ENCODE results near the gene RINL. TPM values are rescaled to one million over a fixed set of nuclear protein-coding genes. Genes with fewer than 3 reads are reported as not detected.

The RINL gene
- total and polyA plus RNA-seq, 12 donors = 1.6 to 14.5 (median 3.1) TPM

- no peaks in the 10 kb centered on the region for H3K27me3 ChIP-seq
- DNase-seq = no peak
- H3K4me1 ChIP-seq = peaks cover 0 to 27% (median 16%) of the 10 kb centered on the region in 9 donors
- H3K9me3 ChIP-seq = no peaks in the 10 kb centered on the region
- ATAC-seq = no peak
- no peak for TF ChIP-seq CTCF (IDR thresholded peaks at IDR 0.05)
- intact Hi-C loops (cut with DNase I) = no loop called here
- H3K36me3 ChIP-seq = peaks cover 0 to 59% (median 26%) of the 10 kb centered on the region in 9 donors
- no peak overlapping the region for H3K27ac ChIP-seq
- WGBS, 2 donors = 94 to 96% methylated on average over 19 of the region's 19 CpGs
- H3K4me3 ChIP-seq = no peak overlapping the region
Observed at GRCh38 chr19:38880076-38880881, 2.2 kb upstream of the RINL start.

- no peak for TF ChIP-seq CTCF (IDR thresholded peaks at IDR 0.05)
- WGBS, 2 donors = 89 to 94% methylated on average over 11 of the region's 11 CpGs
- intact Hi-C loops (cut with DNase I) = loop anchor here in 1 of 10 donors (10.0 kb wide), 1 partner anchor 685 kb away; no protein-coding TSS in a partner anchor
- Histone ChIP-seq H3K4me3 (no peak overlapping the region), H3K36me3 (peaks cover 0 to 53% (median 26%) of the 10 kb centered on the region in 9 donors), H3K27me3 (no peaks in the 10 kb centered on the region), H3K27ac (peak overlapping the region in 1 of 10 donors; percentile 89), H3K9me3 (no peaks in the 10 kb centered on the region), H3K4me1 (peaks cover 0 to 27% (median 16%) of the 10 kb centered on the region in 9 donors)
- DNase-seq (no peak), ATAC-seq (peak in 1 of 8 donors; percentile 12)
Observed at GRCh38 chr19:38879400-38879751, 1.3 kb upstream of the RINL start.

GRCh38 chr19:38878575-38879399 lies 712 bp upstream of the RINL start:
- peak overlapping the region in 8 of 10 donors; percentile 6 to 89 (median 69) for H3K27ac ChIP-seq
- H3K27me3 ChIP-seq = no peaks in the 10 kb centered on the region
- 79 to 80% methylated on average over 16 of the region's 16 CpGs for WGBS, 2 donors
- intact Hi-C loops (cut with DNase I) = loop anchor here in 1 of 10 donors (10.0 kb wide), 1 partner anchor 684 kb away; no protein-coding TSS in a partner anchor
- no peaks in the 10 kb centered on the region for H3K9me3 ChIP-seq
- DNase-seq (no peak), ATAC-seq (peak in 2 of 8 donors; percentile 5 to 8)
- H3K4me1 ChIP-seq = peaks cover 0 to 27% (median 16%) of the 10 kb centered on the region in 9 donors
- H3K36me3 ChIP-seq = peaks cover 0 to 50% (median 26%) of the 10 kb centered on the region in 9 donors
- H3K4me3 ChIP-seq = peak overlapping the region in 1 of 10 donors; percentile 47
- TF ChIP-seq CTCF (IDR thresholded peaks at IDR 0.05) = no peak
